HEK293 (cell line): ENCODE data around the gene VCL.

ENCODE experiments used
- GFI1B ChIP-seq: fragments of 450-650 bp; formaldehyde crosslinking; IDR thresholded peaks from 2 replicates; pipeline ENCODE4 v1.5.1; 2016; ENCODE audit warnings: missing biosample characterization, missing genetic modification characterization
- GLIS2 ChIP-seq: fragments of 450-650 bp; formaldehyde crosslinking; IDR thresholded peaks from 2 replicates; pipeline ENCODE4 v1.5.1; 2016; ENCODE audit warnings: missing biosample characterization, missing genetic modification characterization
- MZF1 ChIP-seq: fragments of 450-650 bp; formaldehyde crosslinking; IDR thresholded peaks from 2 replicates; pipeline ENCODE4 v1.5.1; 2017; ENCODE audit warnings: missing biosample characterization, missing genetic modification characterization, borderline replicate concordance
- SALL2 ChIP-seq: fragments of 450-650 bp; formaldehyde crosslinking; IDR thresholded peaks from 2 replicates; pipeline ENCODE4 v1.5.0; 2017; ENCODE audit warnings: missing biosample characterization, mild to moderate bottlenecking, missing genetic modification characterization, borderline replicate concordance
- SCRT2 ChIP-seq: fragments of 450-650 bp; formaldehyde crosslinking; IDR thresholded peaks from 2 replicates; pipeline ENCODE4 v1.5.1; 2016; ENCODE audit warnings: missing biosample characterization, missing genetic modification characterization
- SP2 ChIP-seq: fragments of 450-650 bp; formaldehyde crosslinking; IDR thresholded peaks from 2 replicates; pipeline ENCODE4 v1.5.1; 2016; ENCODE audit warnings: missing biosample characterization, missing genetic modification characterization
- SP7 ChIP-seq: fragments of 450-650 bp; formaldehyde crosslinking; IDR thresholded peaks from 2 replicates; pipeline ENCODE4 v1.5.1; 2016; ENCODE audit warnings: missing biosample characterization, missing genetic modification characterization
- TCF7L2 ChIP-seq: IDR thresholded peaks from 2 replicates; pipeline ENCODE4 v1.6.1; 2011; ENCODE audit warnings: low read depth, mild to moderate bottlenecking, inconsistent platforms, low read length, moderate library complexity, borderline replicate concordance
- ZBTB20 ChIP-seq: fragments of 450-650 bp; formaldehyde crosslinking; IDR thresholded peaks from 2 replicates; pipeline ENCODE4 v1.5.1; 2016; ENCODE audit warnings: missing biosample characterization, missing genetic modification characterization
- ZBTB21 ChIP-seq: fragments of 450-650 bp; formaldehyde crosslinking; IDR thresholded peaks from 2 replicates; pipeline ENCODE4 v1.5.1; 2017; ENCODE audit warnings: missing biosample characterization, missing genetic modification characterization
- ZIC2 ChIP-seq: fragments of 450-650 bp; formaldehyde crosslinking; IDR thresholded peaks from 2 replicates; pipeline ENCODE4 v1.5.1; 2016; ENCODE audit warnings: missing biosample characterization, missing genetic modification characterization
- ZNF10 ChIP-seq: fragments of 450-650 bp; formaldehyde crosslinking; IDR thresholded peaks from 2 replicates; pipeline ENCODE4 v1.5.1; 2017; ENCODE audit warnings: missing biosample characterization, missing genetic modification characterization
- ZNF155 ChIP-seq: fragments of 450-650 bp; formaldehyde crosslinking; IDR thresholded peaks from 2 replicates; pipeline ENCODE4 v1.5.1; 2016; ENCODE audit warnings: missing biosample characterization, missing genetic modification characterization
- ZNF2 ChIP-seq: fragments of 450-650 bp; formaldehyde crosslinking; IDR thresholded peaks from 2 replicates; pipeline ENCODE4 v1.5.1; 2016; ENCODE audit warnings: missing biosample characterization, missing genetic modification characterization
- ZNF214 ChIP-seq: fragments of 450-650 bp; formaldehyde crosslinking; IDR thresholded peaks from 2 replicates; pipeline ENCODE4 v1.5.1; 2017; ENCODE audit warnings: missing biosample characterization, mild to moderate bottlenecking, missing genetic modification characterization, borderline replicate concordance
- ZNF302 ChIP-seq: fragments of 450-650 bp; formaldehyde crosslinking; IDR thresholded peaks from 2 replicates; pipeline ENCODE4 v1.5.1; 2016; ENCODE audit warnings: missing biosample characterization, missing genetic modification characterization, low read depth
- ZNF404 ChIP-seq: fragments of 450-650 bp; formaldehyde crosslinking; IDR thresholded peaks from 2 replicates; pipeline ENCODE4 v1.5.1; 2017; ENCODE audit warnings: missing biosample characterization, missing genetic modification characterization
- ZNF48 ChIP-seq: fragments of 450-650 bp; formaldehyde crosslinking; IDR thresholded peaks from 2 replicates; pipeline ENCODE4 v1.5.1; 2016; ENCODE audit warnings: missing biosample characterization, missing genetic modification characterization
- ZNF510 ChIP-seq: fragments of 450-650 bp; formaldehyde crosslinking; IDR thresholded peaks from 2 replicates; pipeline ENCODE4 v1.5.1; 2018; ENCODE audit warnings: mild to moderate bottlenecking, missing genetic modification characterization, missing biosample characterization; ENCODE audit not compliant: insufficient replicate concordance
- ZNF549 ChIP-seq: fragments of 450-650 bp; IDR thresholded peaks from 2 replicates; pipeline ENCODE4 v1.5.1; 2018; ENCODE audit warnings: missing biosample characterization, missing genetic modification characterization, mild to moderate bottlenecking, inconsistent platforms, moderate library complexity
- ZNF600 ChIP-seq: fragments of 450-650 bp; formaldehyde crosslinking; IDR thresholded peaks from 2 replicates; pipeline ENCODE4 v1.5.1; 2016; ENCODE audit warnings: missing biosample characterization, missing genetic modification characterization
- ZNF621 ChIP-seq: fragments of 450-650 bp; formaldehyde crosslinking; IDR thresholded peaks from 2 replicates; pipeline ENCODE4 v1.5.1; 2017; ENCODE audit warnings: missing biosample characterization, missing genetic modification characterization
- ZNF791 ChIP-seq: fragments of 450-650 bp; formaldehyde crosslinking; IDR thresholded peaks from 2 replicates; pipeline ENCODE4 v1.5.1; 2016; ENCODE audit warnings: missing biosample characterization, missing genetic modification characterization
- ZXDB ChIP-seq: fragments of 450-650 bp; formaldehyde crosslinking; IDR thresholded peaks from 2 replicates; pipeline ENCODE4 v1.5.1; 2016; ENCODE audit warnings: missing biosample characterization, missing genetic modification characterization
- TF ChIP-seq, protein P1 (sequence below): fragments of 450-650 bp; formaldehyde crosslinking; IDR thresholded peaks from 2 replicates; pipeline ENCODE4 v1.5.1; 2016; ENCODE audit warnings: missing biosample characterization, missing genetic modification characterization, borderline replicate concordance
- TF ChIP-seq, protein P2 (sequence below): fragments of 450-650 bp; formaldehyde crosslinking; IDR thresholded peaks from 2 replicates; pipeline ENCODE4 v1.5.1; 2017; ENCODE audit warnings: missing biosample characterization, missing genetic modification characterization
- TF ChIP-seq, protein P3 (sequence below): fragments of 450-650 bp; formaldehyde crosslinking; IDR thresholded peaks from 2 replicates; pipeline ENCODE4 v1.5.1; 2016; ENCODE audit warnings: missing biosample characterization, missing genetic modification characterization
- TF ChIP-seq, protein P4 (sequence below): fragments of 450-650 bp; formaldehyde crosslinking; IDR thresholded peaks from 2 replicates; pipeline ENCODE4 v1.5.1; 2016; ENCODE audit warnings: missing biosample characterization, missing genetic modification characterization
- TF ChIP-seq, protein P5 (sequence below): fragments of 450-650 bp; formaldehyde crosslinking; IDR thresholded peaks from 2 replicates; pipeline ENCODE4 v1.5.1; 2016; ENCODE audit warnings: missing biosample characterization, missing genetic modification characterization
- TF ChIP-seq, protein P6 (sequence below): fragments of 450-650 bp; IDR thresholded peaks from 2 replicates; pipeline ENCODE4 v1.5.1; 2018; ENCODE audit warnings: missing biosample characterization, missing genetic modification characterization

VCL gene

DNA sequence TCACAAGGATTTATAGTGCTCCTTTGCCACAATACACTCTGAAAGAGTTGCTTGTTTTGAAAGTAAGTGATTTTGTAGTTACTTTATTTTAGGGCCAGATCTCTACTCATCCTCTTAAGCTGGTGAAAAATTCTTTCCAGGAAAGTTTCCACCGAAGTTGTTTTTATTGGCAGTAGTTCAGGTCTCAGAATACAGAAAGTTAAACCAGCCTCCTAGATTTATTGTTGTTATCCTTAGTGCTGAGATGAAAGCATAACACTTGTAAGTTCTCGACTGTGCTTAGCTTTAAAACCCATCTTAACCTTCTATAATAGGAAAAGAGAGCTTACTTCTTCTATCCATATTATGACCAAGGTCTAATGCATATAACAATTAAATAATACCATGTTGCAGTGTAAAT, 147.2 kb downstream of the VCL start (continued):
- TF ChIP-seq, protein P1, sequence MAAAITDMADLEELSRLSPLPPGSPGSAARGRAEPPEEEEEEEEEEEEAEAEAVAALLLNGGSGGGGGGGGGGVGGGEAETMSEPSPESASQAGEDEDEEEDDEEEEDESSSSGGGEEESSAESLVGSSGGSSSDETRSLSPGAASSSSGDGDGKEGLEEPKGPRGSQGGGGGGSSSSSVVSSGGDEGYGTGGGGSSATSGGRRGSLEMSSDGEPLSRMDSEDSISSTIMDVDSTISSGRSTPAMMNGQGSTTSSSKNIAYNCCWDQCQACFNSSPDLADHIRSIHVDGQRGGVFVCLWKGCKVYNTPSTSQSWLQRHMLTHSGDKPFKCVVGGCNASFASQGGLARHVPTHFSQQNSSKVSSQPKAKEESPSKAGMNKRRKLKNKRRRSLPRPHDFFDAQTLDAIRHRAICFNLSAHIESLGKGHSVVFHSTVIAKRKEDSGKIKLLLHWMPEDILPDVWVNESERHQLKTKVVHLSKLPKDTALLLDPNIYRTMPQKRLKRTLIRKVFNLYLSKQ (tag by site-specific recombination) = no peak
- peak; percentile 51; the same call in 1 of the 2 replicates for TF ChIP-seq TCF7L2
- TF ChIP-seq, protein P2, sequence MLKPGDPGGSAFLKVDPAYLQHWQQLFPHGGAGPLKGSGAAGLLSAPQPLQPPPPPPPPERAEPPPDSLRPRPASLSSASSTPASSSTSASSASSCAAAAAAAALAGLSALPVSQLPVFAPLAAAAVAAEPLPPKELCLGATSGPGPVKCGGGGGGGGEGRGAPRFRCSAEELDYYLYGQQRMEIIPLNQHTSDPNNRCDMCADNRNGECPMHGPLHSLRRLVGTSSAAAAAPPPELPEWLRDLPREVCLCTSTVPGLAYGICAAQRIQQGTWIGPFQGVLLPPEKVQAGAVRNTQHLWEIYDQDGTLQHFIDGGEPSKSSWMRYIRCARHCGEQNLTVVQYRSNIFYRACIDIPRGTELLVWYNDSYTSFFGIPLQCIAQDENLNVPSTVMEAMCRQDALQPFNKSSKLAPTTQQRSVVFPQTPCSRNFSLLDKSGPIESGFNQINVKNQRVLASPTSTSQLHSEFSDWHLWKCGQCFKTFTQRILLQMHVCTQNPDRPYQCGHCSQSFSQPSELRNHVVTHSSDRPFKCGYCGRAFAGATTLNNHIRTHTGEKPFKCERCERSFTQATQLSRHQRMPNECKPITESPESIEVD (tag by site-specific recombination) = peak; percentile 97
- TF ChIP-seq SP7 = peak; percentile 43
- TF ChIP-seq SALL2 (tag by site-specific recombination) = no peak
- TF ChIP-seq ZNF549 = no peak
- no peak for TF ChIP-seq ZNF48 (tag by site-specific recombination)
- no peak for TF ChIP-seq ZNF2 (tag by site-specific recombination)
- TF ChIP-seq, protein P3, sequence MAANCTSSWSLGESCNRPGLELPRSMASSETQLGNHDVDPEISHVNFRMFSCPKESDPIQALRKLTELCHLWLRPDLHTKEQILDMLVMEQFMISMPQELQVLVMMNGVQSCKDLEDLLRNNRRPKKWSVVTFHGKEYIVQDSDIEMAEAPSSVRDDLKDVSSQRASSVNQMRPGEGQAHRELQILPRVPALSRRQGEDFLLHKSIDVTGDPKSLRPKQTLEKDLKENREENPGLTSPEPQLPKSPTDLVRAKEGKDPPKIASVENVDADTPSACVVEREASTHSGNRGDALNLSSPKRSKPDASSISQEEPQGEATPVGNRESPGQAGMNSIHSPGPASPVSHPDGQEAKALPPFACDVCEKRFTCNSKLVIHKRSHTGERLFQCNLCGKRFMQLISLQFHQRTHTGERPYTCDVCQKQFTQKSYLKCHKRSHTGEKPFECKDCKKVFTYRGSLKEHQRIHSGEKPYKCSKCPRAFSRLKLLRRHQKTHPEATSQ = no peak
- no peak for TF ChIP-seq ZNF302 (tag by site-specific recombination)
- TF ChIP-seq ZNF791 = no peak
- TF ChIP-seq ZIC2 (tag by site-specific recombination) = no peak
- TF ChIP-seq, protein P4, sequence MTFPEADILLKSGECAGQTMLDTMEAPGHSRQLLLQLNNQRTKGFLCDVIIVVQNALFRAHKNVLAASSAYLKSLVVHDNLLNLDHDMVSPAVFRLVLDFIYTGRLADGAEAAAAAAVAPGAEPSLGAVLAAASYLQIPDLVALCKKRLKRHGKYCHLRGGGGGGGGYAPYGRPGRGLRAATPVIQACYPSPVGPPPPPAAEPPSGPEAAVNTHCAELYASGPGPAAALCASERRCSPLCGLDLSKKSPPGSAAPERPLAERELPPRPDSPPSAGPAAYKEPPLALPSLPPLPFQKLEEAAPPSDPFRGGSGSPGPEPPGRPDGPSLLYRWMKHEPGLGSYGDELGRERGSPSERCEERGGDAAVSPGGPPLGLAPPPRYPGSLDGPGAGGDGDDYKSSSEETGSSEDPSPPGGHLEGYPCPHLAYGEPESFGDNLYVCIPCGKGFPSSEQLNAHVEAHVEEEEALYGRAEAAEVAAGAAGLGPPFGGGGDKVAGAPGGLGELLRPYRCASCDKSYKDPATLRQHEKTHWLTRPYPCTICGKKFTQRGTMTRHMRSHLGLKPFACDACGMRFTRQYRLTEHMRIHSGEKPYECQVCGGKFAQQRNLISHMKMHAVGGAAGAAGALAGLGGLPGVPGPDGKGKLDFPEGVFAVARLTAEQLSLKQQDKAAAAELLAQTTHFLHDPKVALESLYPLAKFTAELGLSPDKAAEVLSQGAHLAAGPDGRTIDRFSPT (tag by site-specific recombination) = no peak
- no peak for TF ChIP-seq ZNF621 (tag by site-specific recombination)
- TF ChIP-seq ZNF155 (tag by site-specific recombination) = no peak
- TF ChIP-seq ZNF214 (tag by site-specific recombination) = no peak
- TF ChIP-seq ZNF404 (tag by site-specific recombination) = no peak
- TF ChIP-seq SCRT2 (tag by site-specific recombination) = 0 out of 2 replicates have a peak, but pooled peaks have one; percentile 13
- no peak; the same call in 1 of the 2 replicates for TF ChIP-seq MZF1 (tag by site-specific recombination)
- peak; percentile 88 for TF ChIP-seq GFI1B (tag by site-specific recombination)
- no peak for TF ChIP-seq ZBTB21 (tag by site-specific recombination)
- no peak for TF ChIP-seq ZBTB20 (tag by site-specific recombination)
- TF ChIP-seq, protein P5, sequence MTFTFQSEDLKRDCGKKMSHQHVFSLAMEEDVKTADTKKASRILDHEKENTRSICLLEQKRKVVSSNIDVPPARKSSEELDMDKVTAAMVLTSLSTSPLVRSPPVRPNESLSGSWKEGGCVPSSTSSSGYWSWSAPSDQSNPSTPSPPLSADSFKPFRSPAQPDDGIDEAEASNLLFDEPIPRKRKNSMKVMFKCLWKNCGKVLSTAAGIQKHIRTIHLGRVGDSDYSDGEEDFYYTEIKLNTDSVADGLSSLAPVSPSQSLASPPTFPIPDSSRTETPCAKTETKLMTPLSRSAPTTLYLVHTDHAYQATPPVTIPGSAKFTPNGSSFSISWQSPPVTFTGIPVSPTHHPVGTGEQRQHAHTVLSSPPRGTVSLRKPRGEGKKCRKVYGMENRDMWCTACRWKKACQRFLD = no peak
- no peak for TF ChIP-seq GLIS2 (tag by site-specific recombination)
- 0 out of 2 replicates have a peak, but pooled peaks have one; percentile 8 for TF ChIP-seq SP2 (tag by site-specific recombination)
- TF ChIP-seq ZNF600 (tag by site-specific recombination) = peak; percentile 64
- TF ChIP-seq ZNF510 (tag by site-specific recombination) = no peak
- TF ChIP-seq, protein P6, sequence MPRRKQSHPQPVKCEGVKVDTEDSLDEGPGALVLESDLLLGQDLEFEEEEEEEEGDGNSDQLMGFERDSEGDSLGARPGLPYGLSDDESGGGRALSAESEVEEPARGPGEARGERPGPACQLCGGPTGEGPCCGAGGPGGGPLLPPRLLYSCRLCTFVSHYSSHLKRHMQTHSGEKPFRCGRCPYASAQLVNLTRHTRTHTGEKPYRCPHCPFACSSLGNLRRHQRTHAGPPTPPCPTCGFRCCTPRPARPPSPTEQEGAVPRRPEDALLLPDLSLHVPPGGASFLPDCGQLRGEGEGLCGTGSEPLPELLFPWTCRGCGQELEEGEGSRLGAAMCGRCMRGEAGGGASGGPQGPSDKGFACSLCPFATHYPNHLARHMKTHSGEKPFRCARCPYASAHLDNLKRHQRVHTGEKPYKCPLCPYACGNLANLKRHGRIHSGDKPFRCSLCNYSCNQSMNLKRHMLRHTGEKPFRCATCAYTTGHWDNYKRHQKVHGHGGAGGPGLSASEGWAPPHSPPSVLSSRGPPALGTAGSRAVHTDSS (tag by site-specific recombination) = no peak
- no peak for TF ChIP-seq ZNF10 (tag by site-specific recombination)
- TF ChIP-seq ZXDB = peak; percentile 71
